Calu3 (cell line): ENCODE results near the gene PRIM2. TPM values are rescaled to one million over a fixed set of nuclear protein-coding genes. Genes with fewer than 3 reads are reported as not detected.
"Not testable (repeated sequence)": the region's sequence is repeated elsewhere in the genome, so short reads cannot be mapped to it uniquely, and the experiment has no call there.

Experiments used
- BruUV-seq: library from RNA; stranded (reverse); fragments of 400-500 nt; replicated peaks from 2 replicates; lab custom pipeline; 2021; lab: Mats Ljungman, UMichigan
- CTCF ChIA-PET: fragments of 300-600 bp; sonication (Branson Sonifier 250); formaldehyde crosslinking; loops from one replicate; lab custom pipeline; 2022; ENCODE audit warnings: antibody characterized with exemption; lab: Charles Lee
- DNase-seq: peaks from one replicate; pipeline ENCODE4 v3.0.0; 2022
- H3K27ac Mint-ChIP-seq: one replicate; pipeline ENCODE4 v1.8.0; 2022; ENCODE audit warnings: mixed read lengths; ENCODE audit not compliant: unreplicated experiment
- H3K27me3 Mint-ChIP-seq: one replicate; pipeline ENCODE4 v1.8.0; 2022; ENCODE audit warnings: mixed read lengths; ENCODE audit not compliant: unreplicated experiment
- H3K36me3 Mint-ChIP-seq: one replicate; pipeline ENCODE4 v1.8.0; 2022; ENCODE audit warnings: mild to moderate bottlenecking, moderate library complexity, mixed read lengths; ENCODE audit not compliant: insufficient read depth, unreplicated experiment
- H3K4me1 Mint-ChIP-seq: one replicate; pipeline ENCODE4 v1.8.0; 2022; ENCODE audit warnings: mild to moderate bottlenecking, low read depth, mixed read lengths; ENCODE audit not compliant: unreplicated experiment
- H3K4me3 Mint-ChIP-seq: one replicate; pipeline ENCODE4 v1.8.0; 2022; ENCODE audit warnings: mild to moderate bottlenecking, low read depth, moderate library complexity, mixed read lengths; ENCODE audit not compliant: unreplicated experiment
- H3K9me3 Mint-ChIP-seq: one replicate; pipeline ENCODE4 v1.8.0; 2022; ENCODE audit warnings: low read depth, mixed read lengths; ENCODE audit not compliant: unreplicated experiment
- CTCF ChIP-seq: fragments of 200-600 bp; IDR thresholded peaks from one replicate; pipeline ENCODE4 v1.8.0; 2022; ENCODE audit warnings: antibody characterized with exemption; ENCODE audit not compliant: unreplicated experiment
- intact Hi-C: fragments of 100-400 bp; cut with micrococcal nuclease; formaldehyde crosslinking; loops from one replicate; pipeline ENCODE4 v1.10.0; 2022; ENCODE audit not compliant: unreplicated experiment
- total RNA-seq: library from RNA; stranded (reverse); gene quantifications from 2 replicates; pipeline ENCODE4 v1.2.3, GENCODE V29; 2022

The PRIM2 gene
- total RNA-seq, 1 experiment from 2014 or later: 32.3 TPM

- DNase-seq: no peak
- no peak for TF ChIP-seq CTCF
- CTCF ChIA-PET: no interaction called here
- peaks cover 9% of the 10 kb centered on the region for H3K4me1 Mint-ChIP-seq
- no peaks in the 10 kb centered on the region for H3K27me3 Mint-ChIP-seq
- H3K27ac Mint-ChIP-seq: no peak overlapping the region
- no TSS peak for BruUV-seq
- H3K4me3 Mint-ChIP-seq: no peak overlapping the region
- intact Hi-C loops: no loop called here
- no peaks in the 10 kb centered on the region for H3K36me3 Mint-ChIP-seq
- no peaks in the 10 kb centered on the region for H3K9me3 Mint-ChIP-seq
Measured at GRCh38 chr6:57421503-57421902, 104.1 kb downstream of the PRIM2 start.

GRCh38 chr6:57423468-57423867, 106.0 kb downstream of the PRIM2 start:
- H3K4me3 Mint-ChIP-seq: no peak overlapping the region
- no peak overlapping the region for H3K27ac Mint-ChIP-seq
- no peaks in the 10 kb centered on the region for H3K9me3 Mint-ChIP-seq
- DNase-seq: no peak
- CTCF ChIA-PET: no interaction called here
- intact Hi-C loops: no loop called here
- H3K4me1 Mint-ChIP-seq: peaks cover 9% of the 10 kb centered on the region
- TF ChIP-seq CTCF: no peak
- no peaks in the 10 kb centered on the region for H3K27me3 Mint-ChIP-seq
- BruUV-seq: no TSS peak
- no peaks in the 10 kb centered on the region for H3K36me3 Mint-ChIP-seq

DNA sequence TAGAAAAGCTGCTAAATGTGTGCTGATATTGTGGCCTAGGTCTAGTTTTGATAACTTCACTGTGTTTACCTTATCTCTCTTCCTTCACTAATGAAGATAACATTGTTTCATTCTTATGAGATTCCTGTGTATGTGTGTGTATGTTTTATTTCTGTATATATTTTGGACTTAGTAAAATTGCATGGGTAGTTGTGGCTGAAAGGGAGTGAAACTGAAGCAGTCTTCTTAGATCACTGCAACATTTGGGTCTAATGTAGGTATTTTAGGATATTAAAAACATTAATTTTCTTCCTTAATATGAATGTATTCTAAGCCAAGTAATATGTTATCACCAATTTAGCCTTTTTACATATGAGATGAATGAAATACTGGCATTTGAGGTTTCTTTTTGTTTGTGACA, 114.3 kb downstream of the PRIM2 start:
- H3K27me3 Mint-ChIP-seq, BruUV-seq, H3K4me3 Mint-ChIP-seq, H3K36me3 Mint-ChIP-seq, CTCF ChIA-PET, intact Hi-C loops, DNase-seq, H3K27ac Mint-ChIP-seq, H3K9me3 Mint-ChIP-seq: not testable (repeated sequence)
- H3K4me1 Mint-ChIP-seq: peaks cover 22% of the 10 kb centered on the region

- no peak overlapping the region for H3K4me3 Mint-ChIP-seq
- H3K27ac Mint-ChIP-seq: no peak overlapping the region
- no peaks in the 10 kb centered on the region for H3K27me3 Mint-ChIP-seq
- intact Hi-C loops: no loop called here
- CTCF ChIA-PET: no interaction called here
- no peak for TF ChIP-seq CTCF
- no peak for DNase-seq
- H3K4me1 Mint-ChIP-seq: peaks cover 22% of the 10 kb centered on the region
- peaks cover 5% of the 10 kb centered on the region for H3K36me3 Mint-ChIP-seq
- no peaks in the 10 kb centered on the region for H3K9me3 Mint-ChIP-seq
- no TSS peak for BruUV-seq
Measured at GRCh38 chr6:57432157-57432556, 114.7 kb downstream of the PRIM2 start.

- Mint-ChIP-seq H3K4me3 (no peak overlapping the region), H3K4me1 (peaks cover 22% of the 10 kb centered on the region), H3K27me3 (no peaks in the 10 kb centered on the region), H3K27ac (no peak overlapping the region), H3K9me3 (no peaks in the 10 kb centered on the region), H3K36me3 (peaks cover 5% of the 10 kb centered on the region)
- CTCF ChIA-PET: no interaction called here
- intact Hi-C loops: no loop called here
- no peak for TF ChIP-seq CTCF
- no peak for DNase-seq
- BruUV-seq: no TSS peak
Measured at GRCh38 chr6:57432919-57433684, 115.7 kb downstream of the PRIM2 start.

DNA sequence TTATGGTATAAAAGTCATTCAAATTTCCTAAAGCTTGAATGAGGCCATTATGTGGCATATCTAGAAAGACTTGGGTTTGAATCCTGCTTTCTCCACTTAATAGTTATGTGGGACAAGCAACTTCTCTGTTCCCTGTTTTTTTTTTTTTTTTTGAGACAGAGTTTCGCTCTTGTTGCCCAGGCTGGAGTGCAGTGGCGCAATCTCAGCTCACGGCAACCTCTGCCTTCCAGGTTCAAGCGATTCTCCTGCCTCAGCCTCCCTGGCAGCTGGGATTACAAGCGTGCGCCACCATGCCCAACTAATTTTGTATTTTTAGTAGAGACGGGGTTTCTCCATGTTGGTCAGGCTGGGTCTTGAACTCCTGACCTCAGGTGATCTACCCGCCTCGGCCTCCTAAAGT, 116.4 kb downstream of the PRIM2 start:
- H3K27ac Mint-ChIP-seq, CTCF ChIA-PET, H3K36me3 Mint-ChIP-seq, H3K9me3 Mint-ChIP-seq, BruUV-seq, DNase-seq, H3K27me3 Mint-ChIP-seq, H3K4me3 Mint-ChIP-seq, intact Hi-C loops: not testable (repeated sequence)
- peaks cover 22% of the 10 kb centered on the region for H3K4me1 Mint-ChIP-seq
